ENCODE data around the gene EFEMP2. TPM values are rescaled to one million over a fixed set of nuclear protein-coding genes. Genes with fewer than 3 reads are reported as not detected.
"Not testable (repeated sequence)": the region's sequence is repeated elsewhere in the genome, so short reads cannot be mapped to it uniquely, and the experiment has no call there.

Gene EFEMP2
- total and polyA plus RNA-seq, 2 experiments from 2014 or later = 161 to 216 TPM

GRCh38 chr11:65894034-65894591 is 21.5 kb upstream of the EFEMP2 start:
- peaks cover 22% of the 10 kb centered on the region for H3K4me1 ChIP-seq (ENCODE audit: low read depth)
- no peak for DNase-seq (ENCODE audit: low read depth in 1 of 2, low spot score in 1 of 2)
- no peaks in the 10 kb centered on the region for H3K36me3 ChIP-seq
- no peaks in the 10 kb centered on the region for H3K9me3 ChIP-seq (ENCODE audit: low read depth)
- TF ChIP-seq CTCF (IDR thresholded peaks at IDR 0.05; ENCODE audit: low read depth, low read length) = no peak
- H3K27ac ChIP-seq = no peak overlapping the region
- no peak overlapping the region for H3K4me3 ChIP-seq
- peaks cover 38% of the 10 kb centered on the region for H3K27me3 ChIP-seq

- Histone ChIP-seq H3K27ac (peak overlapping the region; percentile 76), H3K36me3 (no peaks in the 10 kb centered on the region), H3K27me3 (peaks cover 25% of the 10 kb centered on the region), H3K4me1 (ENCODE audit: low read depth) (peaks cover 23% of the 10 kb centered on the region), H3K9me3 (ENCODE audit: low read depth) (no peaks in the 10 kb centered on the region), H3K4me3 (no peak overlapping the region)
- DNase-seq (ENCODE audit: low read depth in 1 of 2, low spot score in 1 of 2) = no peak
- no peak for TF ChIP-seq CTCF (IDR thresholded peaks at IDR 0.05; ENCODE audit: low read depth, low read length)
These were observed 20.2 kb upstream of the EFEMP2 start for GRCh38 chr11:65892661-65893317.

- H3K27ac ChIP-seq = peak overlapping the region; percentile 76
- peaks cover 23% of the 10 kb centered on the region for H3K4me1 ChIP-seq (ENCODE audit: low read depth)
- peak overlapping the region; percentile 57 for H3K4me3 ChIP-seq
- DNase-seq (ENCODE audit: low read depth in 1 of 2, low spot score in 1 of 2); H3K36me3 ChIP-seq; H3K9me3 ChIP-seq (ENCODE audit: low read depth): not testable (repeated sequence)
- H3K27me3 ChIP-seq = peaks cover 18% of the 10 kb centered on the region
These were observed 19.5 kb upstream of the EFEMP2 start for GRCh38 chr11:65892137-65892540.

GRCh38 chr11:65891219-65892136 is 18.9 kb upstream of the EFEMP2 start:
- no peaks in the 10 kb centered on the region for H3K36me3 ChIP-seq
- H3K4me1 ChIP-seq (ENCODE audit: low read depth) = peaks cover 23% of the 10 kb centered on the region
- H3K27ac ChIP-seq = peak overlapping the region; percentile 76
- peak overlapping the region; percentile 57 for H3K4me3 ChIP-seq
- DNase-seq (ENCODE audit: low read depth in 1 of 2, low spot score in 1 of 2) = peak; percentile 40 to 52
- TF ChIP-seq CTCF (IDR thresholded peaks at IDR 0.05; ENCODE audit: low read depth, low read length) = peak; percentile 35
- H3K9me3 ChIP-seq (ENCODE audit: low read depth) = no peaks in the 10 kb centered on the region
- peaks cover 12% of the 10 kb centered on the region for H3K27me3 ChIP-seq

- Histone ChIP-seq H3K9me3 (ENCODE audit: low read depth) (no peaks in the 10 kb centered on the region), H3K4me3 (peak within 1 kb of the TSS; percentile 57), H3K36me3 (no peaks in the 10 kb centered on the region), H3K27me3 (peaks cover 2% of the 10 kb centered on the region), H3K27ac (peak within 1 kb of the TSS; percentile 76), H3K4me1 (ENCODE audit: low read depth) (peaks cover 23% of the 10 kb centered on the region)
- peak; percentile 3 for TF ChIP-seq CTCF (IDR thresholded peaks at IDR 0.05; ENCODE audit: low read depth, low read length)
- DNase-seq (ENCODE audit: low read depth in 1 of 2, low spot score in 1 of 2) = peak; percentile 97 to 98
These were observed 18.0 kb upstream of the EFEMP2 start, which contains the start of gene CCDC85B for GRCh38 chr11:65890324-65891218. Gene CCDC85B, plus strand, starts transcription at chr11:65890673. Its CDS starts 111 bp downstream, at chr11:65890784.

Measured in cardiac muscle cell (in vitro differentiated cells and primary cell).